ENCODE results near the gene LIPC.

Gene LIPC

DNA sequence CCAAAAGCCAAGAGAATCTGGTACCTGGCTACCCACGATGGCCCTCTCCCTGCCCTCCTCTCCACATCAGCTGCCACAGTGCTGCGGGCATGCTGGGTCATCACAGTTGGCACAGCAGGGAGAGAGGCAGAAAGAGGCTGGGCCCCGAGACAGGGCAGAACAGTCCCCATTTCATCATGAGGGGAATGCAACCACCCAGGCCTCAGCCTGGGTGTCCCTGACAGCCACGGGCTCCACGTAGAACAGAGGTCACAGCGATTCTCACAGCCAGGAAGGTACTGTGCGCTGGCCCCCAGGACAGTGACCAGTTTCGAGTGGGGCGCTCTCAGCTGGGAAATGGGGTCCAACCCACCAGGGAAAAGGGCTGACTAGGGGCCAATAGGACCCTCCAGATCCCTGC lies 6.3 kb downstream of the LIPC start:
- DNase-seq: no peak

DNA sequence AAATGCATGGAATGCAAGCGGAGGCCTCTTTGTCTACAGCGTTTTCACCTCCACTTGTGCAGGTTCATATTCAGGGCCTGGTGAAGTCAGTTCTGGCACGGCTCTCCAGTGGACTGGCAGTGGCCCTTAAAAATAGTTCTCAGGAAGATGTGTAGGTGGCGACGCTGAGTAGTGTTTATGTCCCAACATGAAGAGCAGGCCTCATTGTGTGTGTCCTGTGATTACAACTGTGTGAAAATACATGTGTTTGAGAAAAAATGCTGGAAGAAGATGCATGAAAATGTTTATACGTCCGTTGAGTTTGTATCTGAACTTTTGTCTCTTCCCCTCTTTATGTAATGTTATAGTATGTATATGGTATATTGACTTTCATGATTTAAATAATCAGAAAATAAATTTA lies 7.2 kb downstream of the LIPC start:
- peak in 2 of 6 experiments; percentile 7 to 26 for DNase-seq

DNA sequence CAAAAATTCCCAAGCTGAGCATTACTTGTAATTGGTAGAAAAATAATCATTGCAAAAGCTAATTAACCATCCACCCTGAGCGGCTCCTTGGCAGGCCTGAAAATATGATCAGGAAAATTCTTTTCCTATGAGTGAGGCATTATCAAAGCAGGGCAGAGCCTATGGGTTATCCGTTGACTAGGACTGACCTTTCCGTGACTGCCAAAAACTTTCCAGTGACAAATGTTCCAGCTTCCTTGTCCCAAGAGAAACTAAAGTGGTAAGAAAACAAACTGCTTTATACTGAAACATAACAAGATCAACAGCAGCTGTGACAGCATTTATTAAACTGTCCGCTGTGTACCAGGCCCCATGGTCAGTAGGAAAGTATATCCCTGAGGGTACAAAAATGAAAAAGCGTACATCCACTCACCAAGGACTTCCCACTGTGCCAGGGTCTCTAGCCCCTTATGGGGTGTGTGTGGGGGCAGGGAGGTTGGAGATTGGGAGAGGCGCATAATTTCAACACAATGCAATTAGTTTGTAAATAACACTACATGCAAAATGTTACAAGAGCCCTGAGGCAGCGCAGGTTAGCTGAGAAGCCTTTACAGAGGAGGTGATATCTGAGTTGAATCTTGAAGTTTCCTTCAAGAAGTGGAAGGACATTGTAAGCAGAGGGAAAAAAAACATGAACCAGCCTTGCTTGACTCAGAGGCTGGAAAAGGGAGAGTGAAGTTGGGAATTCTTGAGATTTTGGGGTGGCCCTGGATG lies 8.5 kb downstream of the LIPC start:
- no peak for DNase-seq

DNA sequence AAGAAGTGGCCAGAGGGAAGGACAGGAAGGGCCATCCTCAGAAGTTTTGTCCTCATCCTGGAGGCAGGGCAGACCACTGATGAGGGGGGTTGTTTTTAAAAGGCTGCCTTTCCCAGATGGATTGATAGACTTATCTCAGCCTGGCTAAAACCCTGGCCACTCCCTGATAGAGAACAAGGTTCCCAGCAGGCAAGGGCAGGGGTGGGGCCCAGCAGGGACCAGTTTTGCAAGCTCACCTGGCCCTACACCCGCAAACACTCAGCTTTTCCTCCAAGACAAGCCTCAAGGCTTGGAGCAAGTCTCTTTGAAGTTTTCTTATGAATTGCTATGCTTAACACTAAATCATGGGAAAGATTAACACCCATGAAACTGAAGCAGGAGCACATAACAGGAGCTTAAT lies 9.1 kb downstream of the LIPC start:
- no peak for DNase-seq

DNA sequence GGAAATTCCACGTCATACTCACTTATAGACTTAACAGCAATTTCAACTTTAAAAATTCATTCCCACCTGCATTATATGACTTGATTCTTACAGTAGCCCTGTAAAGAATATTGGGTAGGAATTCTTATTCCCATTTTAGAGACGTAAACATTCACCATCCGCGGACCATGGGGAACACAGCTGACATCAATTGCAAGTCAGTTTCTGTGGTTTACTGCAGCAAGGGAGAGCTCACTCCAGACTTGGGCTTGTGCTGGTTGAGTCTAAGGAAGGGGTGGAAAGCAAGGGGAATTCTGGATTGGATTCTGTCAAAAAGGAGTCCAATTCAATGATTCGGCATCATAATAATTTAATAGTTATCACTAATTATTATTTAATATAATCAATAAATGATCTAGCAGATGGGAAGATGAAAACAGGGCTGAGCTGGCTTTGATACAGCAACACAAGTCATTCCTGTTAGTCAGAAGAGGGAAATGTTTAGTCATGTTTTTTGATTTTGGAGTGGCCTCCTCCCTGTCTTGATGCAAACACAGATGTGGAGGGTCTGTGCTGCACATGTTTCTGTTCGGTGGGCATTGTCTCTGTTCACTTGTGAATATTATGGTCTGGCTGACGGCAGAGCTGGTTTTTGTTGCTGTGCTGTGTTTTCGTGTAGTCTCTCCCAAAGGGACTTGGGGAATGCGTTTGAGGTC lies 9.7 kb downstream of the LIPC start:
- DNase-seq: no peak

DNA sequence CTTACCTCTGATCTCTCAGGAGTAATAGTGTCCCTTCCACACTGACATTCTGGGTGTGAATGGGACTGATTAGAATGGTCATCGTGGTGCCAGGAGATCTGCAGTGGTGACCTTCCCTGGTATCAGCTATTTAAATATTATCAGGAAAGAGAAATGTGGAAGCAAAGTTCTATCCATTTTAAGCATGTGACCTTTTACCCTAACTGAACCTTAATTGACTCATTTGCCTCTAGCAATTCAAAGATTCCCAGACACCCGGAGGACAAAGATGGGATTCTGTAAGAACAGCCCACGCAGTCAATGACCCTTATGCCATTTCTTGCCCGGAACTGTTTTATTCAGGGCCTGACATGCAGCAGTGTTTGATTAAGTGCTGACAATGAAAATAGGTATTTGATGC lies 10.3 kb downstream of the LIPC start:
- DNase-seq: no peak

DNA sequence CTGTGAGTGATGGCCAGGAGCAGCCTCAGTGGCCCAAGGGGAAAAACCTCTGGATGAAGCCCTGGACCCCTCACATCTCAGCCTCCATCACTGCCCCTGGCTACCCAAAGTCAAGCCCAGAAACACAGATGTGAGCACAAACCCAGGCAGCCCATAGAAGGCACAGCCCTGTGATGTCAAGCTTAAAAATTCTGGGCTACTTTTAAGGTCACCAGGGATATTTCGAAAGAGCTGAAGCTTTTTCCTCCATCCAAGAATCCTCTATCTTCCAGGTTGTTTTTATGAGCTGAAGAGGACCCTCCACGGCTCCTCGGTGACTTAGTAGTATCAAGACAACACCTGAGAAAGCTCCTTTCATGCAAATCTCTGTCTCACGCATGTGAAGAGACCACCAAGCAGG lies 11.5 kb downstream of the LIPC start:
- DNase-seq: no peak

DNA sequence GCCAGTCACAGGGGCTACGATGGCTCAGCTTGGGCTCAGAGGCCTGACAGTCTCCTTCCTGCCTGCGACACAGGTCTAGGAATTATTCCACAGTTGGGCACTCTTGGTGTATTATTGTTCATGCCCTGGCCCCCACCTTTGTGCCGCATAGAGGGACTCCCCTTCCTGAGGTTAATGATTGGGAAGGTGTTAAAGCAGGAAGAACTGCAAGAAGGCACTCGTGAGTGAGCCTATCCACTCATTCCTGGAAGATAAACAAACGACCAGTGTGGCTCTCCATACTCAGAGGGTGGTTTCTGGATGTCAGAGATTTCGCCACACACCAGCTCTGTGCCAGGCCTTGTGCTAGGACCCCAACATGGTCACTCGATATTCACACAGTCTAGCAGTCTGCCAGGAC lies 12.3 kb downstream of the LIPC start:
- DNase-seq: no peak

DNA sequence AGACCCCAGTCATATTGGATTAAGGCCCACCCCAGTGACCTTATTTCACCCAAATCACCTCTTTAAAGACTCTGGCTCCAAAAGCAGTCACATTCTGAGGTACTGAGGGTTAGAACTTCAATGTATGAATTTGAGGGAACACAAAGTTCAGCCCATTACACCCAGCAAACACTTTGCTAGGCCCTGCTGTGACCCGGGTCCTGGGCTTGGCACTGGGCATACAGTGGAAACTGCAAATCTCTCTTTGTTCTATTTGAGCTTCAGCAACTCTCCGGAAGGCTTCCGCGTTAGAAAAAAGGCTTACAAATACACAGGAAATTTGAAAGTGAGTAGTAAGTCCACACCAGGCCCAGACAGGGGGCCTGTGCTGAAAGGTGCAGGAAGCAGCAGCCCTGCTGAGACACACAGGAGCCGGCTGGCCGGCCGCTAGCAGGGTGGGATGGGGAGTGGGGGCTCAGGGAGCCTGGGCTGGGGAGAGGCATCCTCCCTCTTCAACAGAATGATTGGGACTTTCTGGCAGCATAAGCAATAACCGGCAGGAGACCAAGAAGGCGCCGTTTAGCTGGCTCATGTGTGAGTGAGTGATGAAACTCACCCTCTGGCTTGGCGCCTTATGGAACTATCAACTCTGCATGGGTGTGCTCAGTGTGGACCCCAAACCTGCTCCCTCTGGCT lies 13.0 kb downstream of the LIPC start:
- DNase-seq: no peak

DNA sequence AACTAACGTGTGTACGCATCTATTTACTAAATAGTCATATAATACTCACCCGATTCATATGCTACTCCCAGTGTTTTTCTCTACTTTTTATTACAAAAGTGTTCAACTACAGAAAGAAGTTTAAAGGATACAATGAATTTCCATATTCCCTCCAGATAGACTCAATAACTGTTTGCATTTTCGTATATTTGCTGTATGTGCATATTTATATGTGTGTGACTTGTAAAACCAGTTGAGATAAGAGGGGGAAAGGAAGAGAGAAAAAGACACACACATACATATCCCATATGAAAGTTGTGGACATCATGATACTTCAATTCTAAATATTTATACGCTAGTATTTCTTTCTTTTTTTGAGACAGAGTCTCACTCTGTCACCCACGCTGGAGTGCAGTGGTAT lies 14.1 kb downstream of the LIPC start:
- DNase-seq: no peak

DNA sequence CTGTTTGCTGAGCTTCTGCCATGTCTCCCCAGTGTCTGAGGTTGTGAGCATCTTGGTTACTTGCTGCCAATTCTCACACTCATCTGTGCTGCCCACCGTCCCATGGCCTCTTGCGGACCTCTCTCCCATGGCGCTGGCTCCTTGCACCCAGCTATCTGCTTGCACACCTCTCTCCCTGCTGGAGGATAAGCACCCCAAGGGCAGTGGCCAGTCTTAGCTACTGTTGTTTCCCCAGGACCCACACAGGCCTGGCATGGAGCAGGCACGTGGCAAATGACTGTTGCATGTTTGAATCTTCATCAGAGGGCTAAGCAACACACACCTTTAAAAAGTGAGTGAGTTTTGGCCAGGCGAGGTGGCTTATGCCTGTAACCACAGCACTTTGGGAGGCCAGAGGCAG lies 14.7 kb downstream of the LIPC start:
- no peak for DNase-seq

DNA sequence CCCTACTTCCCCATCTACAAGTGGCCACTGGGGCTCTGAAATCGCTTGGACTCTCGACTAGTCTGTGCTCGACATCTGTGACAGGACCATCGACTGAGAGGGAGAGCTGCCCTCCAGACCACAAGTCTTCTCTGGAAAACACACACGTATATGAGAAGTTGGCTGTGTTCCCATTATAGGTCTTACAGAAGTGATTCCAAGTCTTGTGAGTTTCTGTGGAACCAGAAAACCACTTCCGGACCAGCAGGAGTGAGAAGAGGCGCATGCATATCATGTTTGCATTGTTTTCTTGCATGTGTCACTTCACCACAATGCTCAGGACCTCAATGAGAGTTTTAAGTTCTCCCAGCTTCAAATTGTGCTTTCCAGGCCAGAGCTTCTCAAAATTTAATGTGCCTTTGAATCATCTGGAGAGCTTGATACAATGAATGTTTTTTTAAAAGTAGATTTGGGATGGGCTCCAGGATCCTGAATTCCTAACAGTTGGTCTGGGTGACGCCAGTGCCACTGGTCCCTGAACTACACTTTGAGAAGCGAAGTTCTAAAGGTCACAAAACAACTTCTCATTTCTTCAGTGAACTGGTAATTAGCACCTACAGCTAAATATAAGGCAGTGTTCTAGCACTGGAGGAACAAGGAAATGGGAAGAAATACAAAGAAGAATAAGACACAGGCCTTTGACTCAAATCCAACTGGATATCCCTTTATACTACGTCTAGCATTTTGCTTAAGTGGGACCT lies 15.7 kb downstream of the LIPC start:
- DNase-seq: no peak

DNA sequence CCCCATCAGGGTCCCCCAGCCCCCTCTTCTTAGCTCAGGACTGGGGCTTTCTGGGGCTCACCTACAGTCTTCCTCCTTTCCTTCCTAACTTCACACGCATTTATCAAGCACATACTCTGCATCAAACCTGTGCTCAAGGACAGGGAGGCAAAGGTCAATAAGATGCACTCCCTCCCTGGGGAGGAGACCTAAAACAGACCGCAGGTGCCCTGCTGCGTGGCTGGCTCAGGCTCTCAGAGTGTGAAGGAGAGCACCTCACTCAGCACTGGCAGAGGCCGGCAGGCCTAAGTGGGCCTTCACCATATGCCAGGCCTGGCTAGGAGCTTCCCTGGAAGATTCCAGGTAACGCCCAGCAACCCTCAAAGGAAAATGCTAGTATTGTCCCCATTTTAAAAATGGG lies 16.5 kb downstream of the LIPC start:
- DNase-seq: no peak

DNA sequence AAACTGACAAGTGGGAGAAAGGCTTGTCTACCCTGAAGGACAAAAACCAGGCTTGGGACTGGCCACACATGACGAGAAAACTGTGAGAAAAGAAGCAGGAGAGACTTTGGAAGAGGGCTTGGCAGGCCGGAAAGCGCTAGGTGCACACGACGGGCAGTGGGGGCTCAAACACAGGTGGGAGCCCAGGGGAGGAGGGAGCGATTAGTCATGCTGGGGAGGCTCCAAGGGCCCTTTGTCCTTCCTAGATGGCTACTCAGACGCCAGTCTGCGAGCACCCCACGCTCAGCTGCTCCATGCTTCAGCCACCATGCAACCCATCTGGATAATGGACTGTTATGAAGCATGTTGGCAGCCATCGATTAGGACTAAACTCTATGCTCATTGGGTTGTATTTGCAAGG lies 17.1 kb downstream of the LIPC start:
- DNase-seq: no peak

DNA sequence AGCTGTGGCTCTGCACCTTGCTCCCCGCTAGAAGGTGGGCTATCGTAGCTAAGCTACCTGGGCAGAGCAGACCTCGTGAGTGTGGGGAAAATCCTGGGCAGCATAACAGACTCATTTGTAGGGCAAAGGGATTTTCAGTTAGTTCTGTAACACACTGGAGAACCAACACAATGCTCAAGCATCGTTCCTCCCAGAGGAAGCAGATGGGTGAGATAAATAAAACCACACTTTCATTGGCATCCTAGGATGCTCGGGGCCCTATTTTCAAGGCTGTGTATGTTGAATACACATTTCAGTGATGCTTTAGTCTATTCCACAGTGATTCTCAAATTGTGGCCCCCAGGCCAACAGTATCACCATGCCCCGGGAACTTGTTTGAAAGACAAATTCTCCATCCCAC lies 20.0 kb downstream of the LIPC start:
- no peak for DNase-seq

DNA sequence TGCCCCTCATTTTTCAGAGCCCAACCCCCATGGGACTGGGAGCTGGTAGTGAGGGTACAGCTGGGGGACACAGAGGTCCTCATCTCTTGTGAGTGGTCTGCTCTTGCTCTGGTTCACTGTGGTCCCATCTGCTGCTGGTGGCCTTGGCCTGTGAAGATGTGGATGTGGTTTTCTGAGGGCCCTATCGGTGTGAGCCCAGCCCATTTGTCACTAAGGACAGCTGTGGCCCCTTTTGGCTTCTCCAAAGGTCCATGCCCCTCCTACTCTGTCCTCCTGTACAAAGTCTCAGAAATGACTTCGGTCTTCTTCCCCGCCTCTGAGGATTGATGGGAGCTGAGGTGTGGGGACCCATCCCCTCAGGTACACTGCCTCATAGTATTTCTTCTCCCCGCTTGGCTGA lies 21.0 kb downstream of the LIPC start:
- DNase-seq: no peak

DNA sequence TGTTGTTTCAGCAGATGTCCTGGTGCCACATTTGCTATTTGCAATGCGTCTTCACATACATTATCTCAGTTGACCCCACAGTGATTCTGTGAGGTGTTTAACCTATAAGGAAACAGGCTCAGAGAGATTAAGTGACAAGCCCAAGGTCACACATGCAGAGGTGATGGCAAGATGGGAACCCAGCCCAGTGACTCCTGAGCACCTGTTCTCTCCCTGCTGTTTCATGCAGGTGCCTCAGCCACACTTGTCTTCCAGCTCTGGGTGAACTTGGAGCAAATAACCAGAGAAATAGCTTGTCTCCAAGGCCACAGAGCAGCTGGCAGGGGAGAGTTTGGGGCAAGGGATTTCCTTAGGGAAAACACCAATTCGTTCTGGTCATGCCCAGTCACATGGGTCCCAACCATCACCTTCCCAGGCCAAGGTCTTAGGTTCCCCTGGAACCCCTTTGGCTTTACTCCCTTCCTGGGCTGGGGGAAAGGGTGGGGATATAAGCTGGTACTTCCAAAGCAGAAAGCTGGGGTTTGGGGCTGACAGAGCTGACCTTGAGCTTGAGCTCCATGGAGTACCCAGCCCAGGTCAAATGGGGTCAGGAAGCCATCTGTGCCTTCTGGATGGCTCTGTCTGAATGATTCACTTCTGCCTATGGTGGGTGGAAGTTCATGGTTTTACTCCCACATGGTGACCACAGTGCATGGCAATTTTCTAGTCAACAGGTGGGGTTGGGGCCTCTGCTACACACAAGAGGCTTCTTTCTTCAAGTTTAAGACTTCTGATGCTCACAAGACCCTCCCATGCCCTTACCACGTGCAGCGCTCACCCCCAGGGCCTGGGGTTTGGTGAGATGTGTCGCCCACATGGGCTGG lies 22.4 kb downstream of the LIPC start:
- DNase-seq: no peak

DNA sequence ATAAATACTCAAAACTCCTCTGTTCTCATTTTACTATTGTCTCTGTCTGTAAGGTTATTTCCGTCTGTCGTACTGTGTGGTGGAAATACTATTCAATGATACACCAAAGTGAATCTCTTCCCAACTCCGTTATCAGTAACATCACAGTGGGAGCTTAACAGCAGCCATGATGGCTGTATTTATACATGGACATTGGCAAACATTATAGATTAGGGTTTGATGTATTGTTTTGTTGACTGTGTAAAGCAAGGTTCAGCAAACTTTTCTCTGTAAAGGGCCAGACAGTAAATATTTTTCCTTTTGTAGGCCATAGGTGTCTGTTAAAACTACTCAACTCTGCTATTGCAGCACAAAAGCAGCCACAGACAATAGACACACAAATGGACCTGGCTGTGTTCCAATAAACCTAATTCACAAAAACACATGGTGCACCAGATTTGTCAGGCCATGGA lies 23.2 kb downstream of the LIPC start:
- no peak for DNase-seq

DNA sequence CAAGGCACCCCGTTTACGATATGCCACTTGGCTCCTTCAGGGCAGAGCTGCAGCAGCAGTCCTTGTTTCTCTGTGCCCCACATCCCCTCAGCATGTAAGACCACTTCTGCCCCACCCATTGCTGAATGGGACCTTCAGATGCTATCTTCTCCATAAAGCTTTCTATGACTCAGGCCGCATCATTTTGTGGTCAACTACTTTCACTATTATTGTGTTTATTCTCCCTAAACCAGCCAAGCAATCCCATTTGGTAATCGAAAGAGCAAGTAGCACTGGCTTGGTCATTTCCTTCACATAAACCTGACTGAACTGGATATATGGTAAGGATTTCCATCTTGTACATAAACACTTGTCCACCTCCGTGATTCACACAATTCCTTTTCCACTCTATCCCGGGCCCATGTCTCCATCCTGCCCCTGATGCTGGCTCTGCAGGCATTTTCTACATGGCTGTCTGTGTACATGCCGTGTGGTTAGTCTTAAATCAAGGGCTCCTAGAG lies 25.7 kb downstream of the LIPC start:
- no peak for DNase-seq

DNA sequence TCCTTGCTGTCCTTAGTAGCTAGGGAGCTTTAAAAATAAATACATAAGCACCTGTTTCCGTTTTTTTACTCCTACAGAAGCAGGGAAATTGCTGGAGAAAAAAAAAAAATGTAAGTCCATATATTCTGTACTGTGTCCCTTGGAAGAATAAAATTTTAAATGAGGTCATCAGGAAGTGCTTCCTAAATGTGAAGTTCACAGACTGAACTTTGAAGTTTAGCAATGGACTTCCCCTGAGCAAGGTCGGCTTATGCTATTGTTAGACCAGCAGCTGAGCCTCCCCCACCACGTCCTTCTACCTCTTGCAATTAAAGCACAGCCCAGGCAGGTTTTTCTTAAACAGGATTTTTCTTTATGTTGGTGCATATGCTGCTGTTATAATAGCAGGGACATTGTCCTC lies 26.3 kb downstream of the LIPC start:
- DNase-seq: no peak

DNA sequence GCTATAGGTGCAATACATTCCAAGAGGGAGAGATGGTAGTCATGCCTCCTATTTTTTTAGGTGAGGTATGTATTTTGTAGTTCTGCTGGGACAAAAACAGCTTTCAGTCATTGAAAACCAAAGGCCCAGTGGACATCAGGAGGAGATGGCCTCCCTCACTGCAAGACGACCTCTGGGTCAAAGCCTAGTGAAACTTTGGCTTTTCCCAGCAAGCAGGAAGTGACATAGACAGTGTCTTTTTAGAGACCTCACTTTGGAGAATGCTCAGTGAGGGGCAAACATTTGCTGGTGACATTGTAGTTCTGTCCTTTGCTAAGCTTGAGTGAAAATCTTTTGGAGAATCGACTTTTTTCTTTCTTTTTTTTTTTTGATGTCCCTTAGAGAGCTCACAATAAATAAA lies 27.3 kb downstream of the LIPC start:
- no peak for DNase-seq

DNA sequence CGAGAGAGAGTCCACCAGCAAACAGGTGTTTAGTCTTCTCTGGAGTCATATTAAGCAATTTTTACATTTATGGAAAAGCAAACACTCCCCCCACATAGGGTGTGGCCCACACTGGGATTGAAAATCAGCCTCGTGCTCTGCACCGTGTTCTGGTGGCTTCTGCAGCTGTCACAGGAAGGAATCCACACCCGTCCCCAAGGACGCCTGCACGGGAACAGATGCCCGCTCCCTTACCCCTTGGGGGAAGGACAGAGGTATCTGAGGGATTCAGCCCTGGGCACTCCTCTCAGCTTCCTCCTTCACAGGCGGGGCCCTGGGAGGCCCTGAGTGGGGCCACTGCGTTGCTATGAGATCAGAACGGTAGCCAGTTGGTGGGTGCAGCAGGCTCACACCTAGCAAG lies 27.8 kb downstream of the LIPC start:
- no peak for DNase-seq

Data from stimulated activated naive CD4-positive, alpha-beta T cell (primary cell).